GM15510 (cell line): ENCODE measurements around the gene CLCN4.

Experiments used
- POLR2A ChIP-seq: IDR thresholded peaks from 3 replicates; pipeline ENCODE4 v1.6.1; 2011; ENCODE audit warnings: borderline replicate concordance; ENCODE audit not compliant: insufficient read length; ENCODE audit errors: extremely low read depth

Gene CLCN4

DNA sequence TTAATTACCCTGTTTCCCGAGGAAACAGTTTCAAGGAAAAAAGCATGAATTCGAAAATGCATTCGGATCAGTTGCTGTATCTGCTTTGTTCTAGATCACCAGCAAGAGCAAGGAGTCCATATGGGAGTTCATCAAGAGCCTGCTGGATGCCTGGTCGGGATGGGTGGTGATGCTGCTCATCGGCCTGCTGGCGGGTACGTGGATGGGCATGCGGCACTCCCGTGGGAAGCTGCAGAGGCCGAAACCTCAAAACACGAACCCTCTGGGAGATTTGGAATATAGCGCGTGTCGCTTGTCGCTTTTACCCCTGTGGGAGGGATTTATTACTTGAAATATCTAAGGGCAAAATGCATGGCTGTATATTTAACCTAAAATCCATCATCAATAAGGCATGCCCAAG is 30.6 kb downstream of the CLCN4 start:
- TF ChIP-seq POLR2A, result no peak

DNA sequence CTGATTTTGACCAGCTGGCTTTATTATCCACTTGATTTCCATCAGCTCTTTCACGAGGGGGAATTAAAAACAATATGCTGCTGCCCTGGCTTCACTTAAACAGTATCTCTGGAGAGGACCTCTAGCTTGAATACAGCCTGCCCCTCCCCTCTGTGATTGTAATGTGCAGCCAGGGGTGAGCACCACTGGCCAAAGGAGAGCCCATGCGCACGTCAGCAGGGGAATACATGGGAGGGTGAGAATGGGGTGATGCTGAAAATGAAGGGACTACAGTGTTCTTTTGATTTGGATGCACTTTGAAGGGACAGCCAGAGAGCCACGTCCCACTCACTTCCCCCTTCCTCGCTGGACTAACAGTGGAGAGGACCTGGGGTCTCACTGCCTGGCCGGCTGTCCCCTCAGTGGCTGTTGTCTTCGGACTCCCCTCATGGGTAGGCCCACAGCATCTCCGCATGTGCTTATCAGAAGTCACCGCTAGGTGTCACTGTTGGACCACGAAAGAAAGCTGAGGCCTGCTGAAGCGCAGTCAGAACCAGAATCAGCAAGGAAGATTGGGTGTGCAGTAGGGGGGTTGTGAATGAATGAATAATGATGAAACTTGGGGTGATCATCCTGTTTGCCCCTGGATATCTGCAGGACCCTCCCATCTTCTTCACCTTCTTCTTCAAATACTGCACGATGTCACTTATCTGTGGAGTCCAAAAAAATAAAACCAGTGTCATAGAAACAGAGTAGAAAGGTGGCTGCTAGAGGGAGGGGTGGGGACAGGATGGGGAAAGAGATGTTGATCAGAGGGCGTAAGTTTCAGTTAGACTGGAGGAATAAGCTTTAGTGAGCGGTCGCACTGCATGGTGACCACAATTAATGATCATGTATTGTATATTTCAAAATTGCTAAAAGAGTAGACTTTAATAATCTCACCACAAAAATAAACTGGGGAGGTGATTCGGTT is 32.8 kb downstream of the CLCN4 start:
- TF ChIP-seq POLR2A, result no peak

DNA sequence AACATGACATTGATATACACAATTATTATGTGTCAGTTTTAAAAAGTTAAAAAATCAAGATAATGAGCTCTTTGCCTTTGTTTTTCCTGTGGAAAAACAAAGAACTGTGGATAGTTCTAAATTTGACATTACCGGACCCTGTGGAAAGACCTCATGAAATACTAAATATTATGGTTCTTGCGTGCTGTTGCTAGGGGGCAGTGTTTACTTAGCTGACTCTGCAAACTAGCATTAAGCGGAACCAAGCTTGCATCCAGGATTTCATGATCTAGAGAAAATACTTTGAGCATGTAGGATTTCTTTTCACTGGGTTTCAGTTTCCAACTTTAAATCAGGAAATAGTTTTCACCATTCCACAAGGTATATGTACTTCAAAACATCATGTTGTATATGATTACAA is 33.6 kb downstream of the CLCN4 start:
- TF ChIP-seq POLR2A, result no peak

DNA sequence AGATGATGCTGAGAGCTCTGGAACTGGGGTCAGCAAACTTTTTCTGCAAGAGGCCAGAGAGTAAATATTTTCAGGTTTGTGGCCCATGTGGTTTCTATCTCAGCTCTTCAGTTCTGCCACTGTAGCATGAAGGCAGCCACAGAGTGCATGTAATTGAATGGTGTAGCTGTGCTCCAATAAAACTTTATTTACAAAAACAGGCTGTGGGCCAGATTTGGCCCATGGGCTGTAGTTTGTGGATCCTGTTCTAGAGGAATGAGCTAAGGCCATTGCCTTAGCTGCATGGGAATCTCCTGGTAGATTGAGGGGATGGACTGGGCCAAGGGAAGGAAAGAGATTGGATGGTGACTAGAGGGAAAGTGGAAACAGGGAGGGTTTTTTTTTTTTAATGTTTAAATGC is 36.8 kb downstream of the CLCN4 start:
- TF ChIP-seq POLR2A, result no peak

DNA sequence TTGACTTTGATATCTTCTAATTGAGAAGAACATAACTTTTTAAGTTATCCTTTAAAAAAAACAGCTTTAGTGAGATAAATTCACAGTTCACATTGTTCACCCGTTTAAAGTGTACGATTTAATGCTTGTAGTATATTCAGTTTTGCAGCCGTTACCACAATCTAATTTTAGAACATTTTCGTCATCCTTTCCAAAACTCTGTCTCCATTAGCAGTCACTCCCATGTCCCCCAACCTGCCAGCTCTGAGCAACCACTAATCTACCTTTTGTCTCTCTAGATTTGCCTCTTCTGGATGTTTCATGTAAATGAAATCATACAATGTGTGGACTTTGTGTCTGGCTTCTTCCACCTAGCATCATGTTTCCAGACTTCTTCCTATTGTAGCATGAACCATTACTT is 38.6 kb downstream of the CLCN4 start:
- TF ChIP-seq POLR2A, result no peak

DNA sequence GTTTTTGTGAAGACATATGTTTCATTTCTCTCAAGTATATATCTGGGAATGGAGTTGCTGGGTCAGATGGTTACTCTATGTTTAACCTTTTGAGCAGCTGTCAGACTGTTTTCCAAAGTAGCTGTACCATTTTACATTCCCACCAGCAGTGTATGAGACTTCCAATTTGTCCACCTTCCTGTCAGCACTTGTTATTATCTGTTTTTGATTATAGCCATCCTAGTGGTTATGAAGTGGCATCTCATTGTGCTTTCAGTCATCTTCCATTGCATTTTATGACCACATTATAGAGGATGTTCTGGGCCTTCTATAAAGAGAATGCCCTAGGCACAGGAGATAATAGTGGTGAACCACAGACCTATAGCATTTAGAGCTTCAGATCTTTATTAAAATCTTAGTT is 39.2 kb downstream of the CLCN4 start:
- no peak for TF ChIP-seq POLR2A

DNA sequence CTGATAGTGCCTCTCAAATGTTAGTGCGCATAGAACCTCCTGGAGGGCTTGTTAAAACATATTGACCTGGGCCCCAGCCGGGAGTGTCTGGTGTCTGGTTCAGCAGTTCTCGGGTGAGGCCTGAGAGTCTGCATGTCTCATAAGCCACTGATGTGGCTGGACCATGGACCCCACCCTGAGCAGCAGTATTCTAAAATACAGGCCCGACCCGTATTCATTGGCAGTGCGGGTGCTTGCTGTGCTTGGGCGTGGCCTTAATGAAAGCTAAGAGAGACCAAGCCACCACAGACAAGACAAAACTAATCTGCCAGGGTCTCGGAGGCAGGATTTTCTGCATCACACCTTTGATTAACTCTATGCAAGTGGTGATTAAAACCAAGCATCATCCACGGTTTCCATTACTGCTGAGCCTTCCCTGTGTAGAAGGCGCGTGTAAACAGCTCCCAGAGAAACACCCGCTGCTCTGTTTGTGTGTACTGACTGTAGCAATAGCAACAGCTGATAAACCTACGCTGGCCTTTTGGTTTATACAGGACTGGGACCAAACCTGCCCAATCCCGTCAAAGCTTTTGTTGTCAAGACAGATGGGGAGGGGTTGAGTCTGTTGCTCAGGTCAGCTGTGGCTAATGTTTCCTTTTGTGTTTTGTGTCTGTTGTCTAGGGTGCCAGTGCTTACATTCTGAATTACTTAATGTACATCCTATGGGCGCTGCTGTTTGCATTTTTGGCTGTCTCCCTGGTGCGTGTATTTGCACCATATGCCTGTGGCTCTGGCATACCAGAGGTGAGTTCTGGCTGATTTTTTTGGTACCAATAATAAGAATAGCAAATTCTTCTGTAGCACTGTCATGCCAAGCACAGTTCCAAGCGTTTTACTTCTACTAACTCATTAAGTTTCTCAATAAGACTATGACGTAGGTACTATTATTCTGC is 40.8 kb downstream of the CLCN4 start:
- no peak for TF ChIP-seq POLR2A

DNA sequence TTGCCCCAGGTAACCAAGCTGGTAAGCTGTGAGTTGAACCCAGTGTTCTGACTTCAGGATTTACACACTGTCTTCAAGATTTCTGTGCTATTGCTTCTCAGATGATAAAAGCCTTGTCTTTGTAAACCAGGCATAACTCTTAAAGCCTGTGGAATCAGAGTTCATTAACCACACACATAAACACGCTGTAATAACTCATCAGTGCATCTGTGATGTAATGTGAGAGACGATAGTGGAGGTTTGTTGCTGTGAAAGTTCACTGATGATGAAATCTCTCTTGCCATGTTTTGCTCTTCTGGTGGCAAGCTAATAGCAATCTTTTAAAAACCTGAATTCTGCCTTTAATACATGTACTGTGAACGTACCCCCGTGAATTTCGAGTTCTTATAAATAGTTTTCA is 41.5 kb downstream of the CLCN4 start:
- no peak for TF ChIP-seq POLR2A

DNA sequence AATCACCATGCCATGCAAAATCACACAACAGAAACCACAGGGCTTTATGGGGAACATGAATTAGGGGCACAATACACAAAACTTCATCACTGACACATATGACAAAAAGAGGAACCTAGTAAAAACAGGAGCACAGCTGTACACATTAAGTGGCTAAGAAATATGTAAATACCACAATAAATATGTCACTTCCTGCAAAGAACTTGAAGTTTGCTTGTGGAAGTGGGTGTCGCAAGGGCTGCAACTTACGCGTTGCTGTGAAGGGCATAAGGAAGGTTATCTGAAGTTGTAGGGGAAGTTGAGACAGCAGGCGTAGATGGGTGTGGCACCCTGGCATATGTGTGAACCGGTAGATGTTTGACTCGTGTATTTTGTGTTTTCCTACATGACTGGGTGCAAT is 42.4 kb downstream of the CLCN4 start:
- TF ChIP-seq POLR2A, result no peak

DNA sequence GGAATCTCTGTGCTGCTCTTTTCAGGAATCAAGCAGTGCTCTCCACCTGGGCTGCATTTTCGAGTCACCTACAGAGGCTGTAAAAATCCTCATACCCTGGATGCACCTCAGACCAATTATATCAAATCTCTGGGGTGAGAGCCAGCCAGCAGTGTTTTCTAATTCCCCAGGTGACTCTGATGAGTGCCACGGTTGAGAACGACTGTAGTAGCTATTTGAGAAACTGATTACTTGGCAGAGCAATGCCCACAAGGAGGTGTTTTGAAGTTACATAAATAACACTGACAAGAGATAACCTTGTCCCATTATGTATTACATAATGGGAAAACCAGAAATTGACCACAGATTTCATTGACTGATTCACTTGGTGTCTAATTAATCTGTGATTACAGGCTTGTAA is 46.8 kb downstream of the CLCN4 start:
- no peak for TF ChIP-seq POLR2A

DNA sequence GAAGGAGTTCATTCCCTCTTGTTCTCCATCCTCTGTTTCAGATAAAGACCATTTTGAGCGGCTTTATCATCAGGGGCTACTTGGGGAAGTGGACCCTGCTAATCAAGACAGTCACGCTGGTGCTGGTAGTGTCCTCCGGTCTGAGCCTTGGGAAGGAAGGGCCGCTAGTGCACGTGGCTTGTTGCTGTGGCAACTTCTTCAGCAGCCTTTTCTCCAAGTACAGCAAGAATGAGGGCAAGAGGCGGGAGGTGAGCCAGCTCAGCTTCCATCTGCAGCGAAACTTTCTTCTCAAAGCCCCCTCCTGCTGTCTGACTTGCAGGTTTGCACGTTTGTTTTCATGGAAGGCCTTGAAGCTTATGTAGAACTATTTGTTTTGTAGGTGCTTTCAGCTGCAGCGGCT is 49.5 kb downstream of the CLCN4 start:
- TF ChIP-seq POLR2A, result no peak

DNA sequence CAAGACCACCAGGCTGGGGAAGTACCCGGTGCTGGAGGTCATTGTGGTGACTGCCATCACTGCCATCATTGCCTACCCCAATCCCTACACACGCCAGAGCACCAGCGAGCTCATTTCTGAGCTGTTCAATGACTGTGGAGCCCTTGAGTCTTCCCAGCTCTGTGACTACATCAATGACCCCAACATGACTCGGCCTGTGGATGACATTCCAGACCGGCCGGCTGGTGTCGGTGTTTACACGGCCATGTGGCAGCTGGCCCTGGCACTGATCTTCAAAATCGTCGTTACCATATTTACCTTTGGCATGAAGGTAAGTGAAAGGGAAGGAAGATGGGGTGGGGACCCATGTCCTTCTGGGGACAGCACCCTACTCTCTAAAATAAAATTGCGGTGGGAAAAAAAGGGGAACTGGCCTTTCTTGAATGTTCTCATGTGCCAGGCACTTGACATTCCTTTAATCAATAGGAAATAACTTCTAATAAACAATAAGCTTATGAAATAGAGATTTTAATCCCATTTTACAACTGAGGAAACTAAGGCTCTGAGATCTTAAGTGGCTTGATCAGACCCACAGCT is 51.6 kb downstream of the CLCN4 start:
- no peak for TF ChIP-seq POLR2A

DNA sequence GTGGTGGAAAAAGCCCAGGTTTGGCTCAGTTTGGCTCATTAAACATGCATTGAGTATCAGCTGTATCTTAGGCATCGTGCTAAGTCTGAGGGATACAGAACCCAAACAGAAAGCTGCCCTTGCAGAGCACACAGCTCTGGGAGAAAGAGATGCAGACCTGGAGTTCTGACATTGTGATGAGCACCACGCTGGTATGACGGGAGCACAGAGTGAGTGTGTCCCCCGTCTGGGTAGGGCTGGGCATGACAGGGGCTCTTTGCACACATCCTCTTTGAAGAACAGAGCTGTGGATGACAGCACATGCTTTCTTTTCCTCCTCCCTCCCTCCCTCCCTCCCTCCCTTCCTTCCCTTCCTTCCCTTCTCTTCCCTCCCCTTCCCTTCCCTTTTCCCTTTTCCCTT is 52.2 kb downstream of the CLCN4 start:
- no peak for TF ChIP-seq POLR2A

DNA sequence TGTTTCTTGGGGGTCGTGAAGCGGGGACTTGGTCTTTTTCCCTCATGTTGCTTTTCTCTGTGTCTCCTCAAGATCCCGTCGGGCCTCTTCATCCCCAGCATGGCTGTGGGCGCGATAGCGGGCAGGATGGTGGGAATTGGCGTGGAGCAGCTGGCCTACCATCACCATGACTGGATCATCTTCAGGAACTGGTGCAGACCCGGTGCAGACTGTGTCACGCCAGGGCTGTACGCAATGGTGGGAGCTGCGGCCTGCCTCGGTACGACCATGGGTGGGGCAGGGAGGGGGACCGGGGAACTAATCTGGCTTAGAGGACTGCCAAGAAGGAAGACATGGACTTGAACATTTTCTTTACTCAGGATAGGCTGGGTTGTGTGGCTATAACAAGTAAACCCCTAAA is 55.6 kb downstream of the CLCN4 start:
- no peak for TF ChIP-seq POLR2A

DNA sequence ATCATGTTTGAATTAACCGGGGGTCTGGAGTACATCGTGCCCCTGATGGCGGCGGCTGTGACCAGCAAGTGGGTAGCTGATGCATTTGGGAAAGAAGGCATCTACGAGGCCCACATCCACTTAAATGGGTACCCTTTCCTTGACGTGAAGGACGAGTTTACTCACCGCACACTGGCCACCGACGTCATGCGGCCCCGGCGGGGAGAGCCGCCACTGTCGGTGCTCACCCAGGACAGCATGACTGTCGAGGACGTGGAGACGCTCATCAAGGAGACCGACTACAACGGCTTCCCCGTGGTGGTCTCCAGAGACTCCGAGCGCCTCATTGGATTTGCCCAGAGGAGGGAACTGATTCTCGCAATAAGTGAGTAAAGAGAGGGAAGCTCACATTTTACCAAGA is 56.9 kb downstream of the CLCN4 start:
- TF ChIP-seq POLR2A, result no peak
